Measurements from ENCODE around the gene FNBP1. TPM values are rescaled to one million over a fixed set of nuclear protein-coding genes. Genes with fewer than 3 reads are reported as not detected.
A peak's percentile ranks its signal among the peaks of the same experiment; 100 is the strongest.

The FNBP1 gene
- total and polyA plus RNA-seq, 5 donors from 2014 or later, result 147 to 253 (median 207) TPM

DNA sequence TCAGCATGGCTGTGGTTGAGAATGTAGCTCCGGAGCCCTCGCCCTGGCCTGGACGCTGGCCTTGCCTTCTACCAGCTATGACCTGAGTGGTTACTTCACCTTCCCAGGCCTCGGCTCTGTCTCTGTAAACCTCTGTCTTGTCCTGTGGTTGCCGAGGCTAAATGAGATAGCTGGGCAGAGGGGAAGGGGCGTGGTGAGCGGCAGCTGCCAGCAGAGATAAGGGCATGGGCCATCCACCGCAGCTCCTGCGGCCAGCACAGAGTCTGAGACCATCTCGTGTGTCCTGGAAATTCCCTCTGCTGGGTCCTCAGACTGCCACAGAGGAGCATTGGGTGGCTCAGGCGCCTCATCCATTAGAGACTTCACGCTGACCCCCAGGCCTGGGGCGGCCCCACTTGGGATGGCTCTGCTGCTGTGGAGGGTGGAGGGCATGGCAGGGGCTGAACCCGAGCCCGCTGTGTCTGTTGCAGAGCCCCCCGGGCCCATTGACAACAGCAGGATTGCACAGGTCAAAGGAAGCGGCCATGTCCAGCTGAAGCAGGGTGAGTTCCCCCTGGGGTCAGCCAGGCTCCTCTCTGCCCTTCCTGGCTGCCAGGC lies 163.8 kb downstream of the FNBP1 start:
- peak in 1 of 2 donors; percentile 28 for ATAC-seq (ENCODE audit: low read depth in 2 of 2)
- Histone ChIP-seq H3K9me3 (ENCODE audit: control insufficient read depth in 2 of 2, low read length in 2 of 2) (no peaks in the 10 kb centered on the region), H3K36me3 (ENCODE audit: control insufficient read depth, insufficient read depth, low read length) (peaks cover 34% of the 10 kb centered on the region), H3K27me3 (ENCODE audit: control insufficient read depth, insufficient read depth, low read length) (no peaks in the 10 kb centered on the region), H3K4me1 (ENCODE audit: control insufficient read depth, insufficient read depth, low read length, poor library complexity, severe bottlenecking) (peaks cover 9% of the 10 kb centered on the region), H3K4me3 (ENCODE audit: low read depth, low read length) (no peak overlapping the region), H3K27ac (ENCODE audit: insufficient read depth, low read length, poor library complexity, severe bottlenecking) (no peak overlapping the region)
- no peaks in the 10 kb centered on the region for H3K27me3 Mint-ChIP-seq
- no peak overlapping the region for H3K27ac Mint-ChIP-seq
- no peaks in the 10 kb centered on the region for H3K9me3 Mint-ChIP-seq
- DNase-seq, result no peak
- H3K36me3 Mint-ChIP-seq, result peaks cover 10% of the 10 kb centered on the region
- peaks cover 3 to 18% (median 5%) of the 10 kb centered on the region in 4 donors for H3K4me1 Mint-ChIP-seq
- no peak overlapping the region for H3K4me3 Mint-ChIP-seq

DNA sequence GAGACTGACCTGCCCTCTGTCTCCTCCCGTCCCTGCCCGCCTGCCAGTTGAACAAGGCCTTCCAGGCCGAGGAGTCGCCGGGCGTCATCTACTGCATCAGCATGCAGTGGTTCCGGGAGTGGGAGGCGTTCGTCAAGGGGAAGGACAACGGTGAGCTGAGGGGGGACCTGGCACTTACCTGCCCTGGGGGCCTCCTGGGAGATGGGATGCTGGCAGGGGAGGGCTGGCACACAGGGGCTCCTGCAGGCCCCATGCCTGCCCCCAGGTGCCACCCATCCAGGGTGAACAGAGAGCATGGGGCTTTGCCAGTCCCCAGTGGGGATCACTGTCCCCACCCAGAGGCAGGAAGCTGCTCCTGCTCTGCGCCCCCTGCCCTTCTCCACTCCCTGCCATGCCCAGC lies 164.7 kb downstream of the FNBP1 start:
- Mint-ChIP-seq H3K4me1 (peaks cover 0 to 14% (median 3%) of the 10 kb centered on the region in 4 donors), H3K36me3 (peaks cover 15% of the 10 kb centered on the region), H3K9me3 (no peaks in the 10 kb centered on the region), H3K27ac (peak overlapping the region in 2 of 3 donors; percentile 51 to 76), H3K4me3 (no peak overlapping the region), H3K27me3 (no peaks in the 10 kb centered on the region)
- Histone ChIP-seq H3K4me1 (ENCODE audit: control insufficient read depth, insufficient read depth, low read length, poor library complexity, severe bottlenecking) (no peaks in the 10 kb centered on the region), H3K4me3 (ENCODE audit: low read depth, low read length) (no peak overlapping the region), H3K36me3 (ENCODE audit: control insufficient read depth, insufficient read depth, low read length) (peaks cover 43% of the 10 kb centered on the region), H3K27me3 (ENCODE audit: control insufficient read depth, insufficient read depth, low read length) (no peaks in the 10 kb centered on the region), H3K9me3 (ENCODE audit: control insufficient read depth in 2 of 2, low read length in 2 of 2) (no peaks in the 10 kb centered on the region), H3K27ac (ENCODE audit: insufficient read depth, low read length, poor library complexity, severe bottlenecking) (no peak overlapping the region)
- ATAC-seq (ENCODE audit: low read depth in 2 of 2) (no peak), DNase-seq (no peak)

DNA sequence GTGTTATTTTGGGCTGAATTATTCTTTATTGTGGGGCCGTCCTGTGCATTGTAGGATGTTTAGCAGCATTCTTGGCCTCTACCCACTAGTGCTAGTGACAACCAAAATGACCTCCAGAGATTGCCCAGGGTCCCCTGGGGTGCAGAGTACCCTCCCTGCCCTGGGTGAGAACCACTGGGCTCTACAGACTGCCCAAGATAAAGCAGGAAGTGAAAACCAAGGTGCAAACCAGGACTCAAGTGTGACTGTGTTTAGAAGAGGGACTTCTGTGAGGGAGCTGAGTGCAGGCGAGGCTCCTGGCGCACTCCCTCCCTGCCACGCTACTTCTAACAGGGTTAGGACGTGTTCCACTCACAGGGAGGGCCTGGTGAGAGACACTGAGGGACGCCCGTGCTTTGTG lies 166.2 kb downstream of the FNBP1 start:
- DNase-seq (no peak), ATAC-seq (ENCODE audit: low read depth in 2 of 2) (no peak)
- H3K27me3 Mint-ChIP-seq, result no peaks in the 10 kb centered on the region
- Histone ChIP-seq H3K9me3 (ENCODE audit: control insufficient read depth in 2 of 2, low read length in 2 of 2) (no peaks in the 10 kb centered on the region), H3K27me3 (ENCODE audit: control insufficient read depth, insufficient read depth, low read length) (no peaks in the 10 kb centered on the region), H3K4me3 (ENCODE audit: low read depth, low read length) (no peak overlapping the region), H3K27ac (ENCODE audit: insufficient read depth, low read length, poor library complexity, severe bottlenecking) (no peak overlapping the region), H3K36me3 (ENCODE audit: control insufficient read depth, insufficient read depth, low read length) (peaks cover 44% of the 10 kb centered on the region), H3K4me1 (ENCODE audit: control insufficient read depth, insufficient read depth, low read length, poor library complexity, severe bottlenecking) (peaks cover 6% of the 10 kb centered on the region)
- no peak overlapping the region for H3K4me3 Mint-ChIP-seq
- H3K9me3 Mint-ChIP-seq, result no peaks in the 10 kb centered on the region
- peaks cover 0 to 18% (median 8%) of the 10 kb centered on the region in 4 donors for H3K4me1 Mint-ChIP-seq
- H3K36me3 Mint-ChIP-seq, result peaks cover 10% of the 10 kb centered on the region
- peak overlapping the region in 1 of 3 donors; percentile 76 for H3K27ac Mint-ChIP-seq

DNA sequence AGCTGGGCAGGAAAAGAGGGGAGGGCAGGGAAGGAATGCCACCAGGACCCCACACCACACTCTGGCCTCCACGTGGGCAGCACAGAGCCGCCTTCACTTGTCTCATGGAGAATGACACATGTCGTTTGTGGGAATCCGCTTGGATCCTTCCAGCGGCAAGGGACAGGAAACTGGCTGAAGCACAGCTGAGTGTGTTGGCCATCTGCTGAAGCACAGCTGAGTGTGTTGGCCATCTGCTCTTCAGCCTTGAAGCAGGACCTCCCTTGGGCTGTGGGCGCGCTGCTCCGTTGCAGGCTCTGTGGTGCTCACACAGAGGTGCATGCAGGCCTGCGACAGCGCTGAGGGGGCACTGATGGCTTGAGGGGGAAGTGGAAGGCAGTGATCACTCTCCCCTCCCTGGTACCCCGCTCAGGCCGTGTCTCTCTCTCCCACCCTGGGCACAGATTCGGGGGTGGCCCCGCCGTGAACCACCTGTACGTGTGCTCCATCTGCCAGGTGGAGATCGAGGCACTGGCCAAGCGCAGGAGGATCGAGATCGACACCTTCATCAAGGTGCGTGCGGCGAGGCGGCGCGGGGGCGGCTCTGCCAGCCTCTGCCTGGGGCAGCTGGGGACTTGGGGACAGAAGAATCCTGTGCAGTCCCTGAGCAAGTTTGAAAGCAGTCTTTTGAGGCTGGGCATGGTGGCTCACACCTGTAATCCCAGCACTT lies 167.1 kb downstream of the FNBP1 start:
- peaks cover 11% of the 10 kb centered on the region for H3K4me1 ChIP-seq (ENCODE audit: control insufficient read depth, insufficient read depth, low read length, poor library complexity, severe bottlenecking)
- DNase-seq (no peak), ATAC-seq (ENCODE audit: low read depth in 2 of 2) (no peak)
- no peaks in the 10 kb centered on the region for H3K27me3 ChIP-seq (ENCODE audit: control insufficient read depth, insufficient read depth, low read length)
- H3K36me3 ChIP-seq (ENCODE audit: control insufficient read depth, insufficient read depth, low read length), result peaks cover 44% of the 10 kb centered on the region
- H3K9me3 ChIP-seq (ENCODE audit: control insufficient read depth in 2 of 2, low read length in 2 of 2), result no peaks in the 10 kb centered on the region
- no peak overlapping the region for H3K27ac Mint-ChIP-seq
- no peak overlapping the region for H3K27ac ChIP-seq (ENCODE audit: insufficient read depth, low read length, poor library complexity, severe bottlenecking)
- peaks cover 2 to 26% (median 14%) of the 10 kb centered on the region in 4 donors for H3K4me1 Mint-ChIP-seq
- no peaks in the 10 kb centered on the region for H3K9me3 Mint-ChIP-seq
- H3K4me3 Mint-ChIP-seq, result no peak overlapping the region
- peaks cover 12% of the 10 kb centered on the region for H3K36me3 Mint-ChIP-seq
- H3K27me3 Mint-ChIP-seq, result no peaks in the 10 kb centered on the region
- H3K4me3 ChIP-seq (ENCODE audit: low read depth, low read length), result no peak overlapping the region

DNA sequence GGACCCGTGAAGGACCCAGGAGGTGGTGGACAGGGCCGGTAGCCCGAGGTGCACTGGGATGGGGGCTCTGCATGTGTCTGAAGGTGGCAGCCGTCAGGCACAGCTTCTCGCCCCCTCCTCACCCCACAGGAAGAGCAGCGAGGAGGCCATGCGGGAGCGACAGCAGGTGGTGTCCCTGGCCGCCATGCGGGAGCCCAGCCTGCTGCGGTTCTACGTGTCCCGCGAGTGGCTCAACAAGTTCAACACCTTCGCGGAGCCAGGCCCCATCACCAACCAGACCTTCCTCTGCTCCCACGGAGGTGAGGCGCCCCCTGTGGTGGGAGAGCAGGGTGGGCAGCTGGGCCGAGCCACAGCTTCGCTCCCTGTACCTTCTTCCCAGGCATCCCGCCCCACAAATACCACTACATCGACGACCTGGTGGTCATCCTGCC lies 167.8 kb downstream of the FNBP1 start:
- Mint-ChIP-seq H3K9me3 (no peaks in the 10 kb centered on the region), H3K4me3 (no peak overlapping the region), H3K4me1 (peaks cover 5 to 32% (median 18%) of the 10 kb centered on the region in 4 donors), H3K27me3 (no peaks in the 10 kb centered on the region), H3K36me3 (peaks cover 14% of the 10 kb centered on the region), H3K27ac (peak overlapping the region in 1 of 3 donors; percentile 89)
- DNase-seq (no peak), ATAC-seq (ENCODE audit: low read depth in 2 of 2) (no peak)
- Histone ChIP-seq H3K36me3 (ENCODE audit: control insufficient read depth, insufficient read depth, low read length) (peaks cover 44% of the 10 kb centered on the region), H3K9me3 (ENCODE audit: control insufficient read depth in 2 of 2, low read length in 2 of 2) (no peaks in the 10 kb centered on the region), H3K4me3 (ENCODE audit: low read depth, low read length) (no peak overlapping the region), H3K4me1 (ENCODE audit: control insufficient read depth, insufficient read depth, low read length, poor library complexity, severe bottlenecking) (peaks cover 18% of the 10 kb centered on the region), H3K27me3 (ENCODE audit: control insufficient read depth, insufficient read depth, low read length) (no peaks in the 10 kb centered on the region), H3K27ac (ENCODE audit: insufficient read depth, low read length, poor library complexity, severe bottlenecking) (no peak overlapping the region)

DNA sequence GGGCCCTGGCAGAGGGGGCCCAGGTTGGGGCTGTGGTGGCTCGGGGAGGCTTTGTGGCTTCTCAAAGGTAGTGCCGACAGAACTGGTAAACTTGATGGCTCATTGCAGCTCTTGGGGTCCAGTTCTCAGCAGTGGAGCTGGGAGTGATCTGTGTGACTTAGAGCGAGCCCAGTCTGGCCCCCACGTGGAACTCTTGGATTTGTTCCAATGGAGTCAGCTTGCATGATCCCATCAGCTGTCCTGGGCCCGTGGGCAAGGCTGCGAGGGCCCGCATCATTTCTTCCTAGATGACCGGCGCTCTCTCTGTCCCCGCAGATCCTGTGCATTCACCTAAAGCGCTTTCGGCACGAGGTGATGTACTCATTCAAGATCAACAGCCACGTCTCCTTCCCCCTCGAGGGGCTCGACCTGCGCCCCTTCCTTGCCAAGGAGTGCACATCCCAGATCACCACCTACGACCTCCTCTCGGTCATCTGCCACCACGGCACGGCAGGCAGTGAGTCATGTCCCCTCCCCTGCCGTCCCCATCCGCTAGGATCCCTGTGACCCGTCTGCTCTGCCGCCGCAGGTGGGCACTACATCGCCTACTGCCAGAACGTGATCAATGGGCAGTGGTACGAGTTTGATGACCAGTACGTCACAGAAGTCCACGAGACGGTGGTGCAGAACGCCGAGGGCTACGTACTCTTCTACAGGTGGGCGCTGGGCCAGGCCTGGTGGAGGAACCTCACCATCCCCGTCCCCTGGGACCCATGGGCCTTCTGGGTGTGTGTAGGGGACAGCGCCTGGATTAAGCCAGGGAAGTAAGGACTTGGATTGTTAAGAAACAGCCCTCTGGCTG lies 168.5 kb downstream of the FNBP1 start:
- ATAC-seq (ENCODE audit: low read depth in 2 of 2) (no peak), DNase-seq (no peak)
- Mint-ChIP-seq H3K4me1 (peaks cover 5 to 39% (median 20%) of the 10 kb centered on the region in 4 donors), H3K27me3 (no peaks in the 10 kb centered on the region), H3K27ac (peak overlapping the region; percentile 65 to 96 (median 78)), H3K36me3 (peaks cover 14% of the 10 kb centered on the region), H3K9me3 (no peaks in the 10 kb centered on the region), H3K4me3 (peak overlapping the region in 1 of 4 donors; percentile 75)
- Histone ChIP-seq H3K27ac (ENCODE audit: insufficient read depth, low read length, poor library complexity, severe bottlenecking) (no peak overlapping the region), H3K4me3 (ENCODE audit: low read depth, low read length) (no peak overlapping the region), H3K36me3 (ENCODE audit: control insufficient read depth, insufficient read depth, low read length) (peaks cover 44% of the 10 kb centered on the region), H3K4me1 (ENCODE audit: control insufficient read depth, insufficient read depth, low read length, poor library complexity, severe bottlenecking) (peaks cover 25% of the 10 kb centered on the region), H3K9me3 (ENCODE audit: control insufficient read depth in 2 of 2, low read length in 2 of 2) (no peaks in the 10 kb centered on the region), H3K27me3 (ENCODE audit: control insufficient read depth, insufficient read depth, low read length) (no peaks in the 10 kb centered on the region)

DNA sequence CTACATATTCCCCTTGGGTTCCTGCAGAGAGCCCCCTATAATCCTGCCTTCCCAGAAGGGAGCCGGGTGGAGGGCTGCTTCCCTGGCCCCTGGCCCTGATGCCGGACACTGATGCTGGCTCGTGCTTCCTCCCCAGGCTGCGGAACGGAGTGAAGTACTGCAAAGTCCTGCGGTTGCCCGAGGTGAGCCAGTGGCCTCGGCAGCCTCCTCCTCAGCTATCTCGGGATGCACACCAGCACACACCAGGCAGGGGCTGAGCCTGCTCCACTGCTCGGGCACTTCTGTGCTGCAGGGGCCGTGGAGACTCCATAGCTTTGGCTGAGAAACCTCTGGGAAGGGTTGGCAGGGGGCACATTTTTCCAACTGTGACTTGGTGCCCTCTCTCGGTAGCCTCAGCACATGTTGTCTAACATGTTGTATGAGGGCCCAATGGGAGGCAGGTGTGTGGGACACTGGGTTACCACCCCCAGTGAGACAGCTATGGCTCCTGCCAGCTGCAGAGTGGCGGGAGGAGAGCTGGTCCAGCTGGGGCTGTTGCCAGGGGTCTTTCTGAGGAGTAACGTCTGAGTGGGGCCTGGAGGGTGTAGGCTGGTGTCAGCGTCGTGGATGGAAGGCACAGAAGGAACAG lies 169.3 kb downstream of the FNBP1 start:
- H3K4me3 Mint-ChIP-seq, result peak overlapping the region in 2 of 4 donors; percentile 58 to 75
- no peaks in the 10 kb centered on the region for H3K9me3 ChIP-seq (ENCODE audit: control insufficient read depth in 2 of 2, low read length in 2 of 2)
- H3K4me1 Mint-ChIP-seq, result peaks cover 10 to 47% (median 24%) of the 10 kb centered on the region in 4 donors
- no peaks in the 10 kb centered on the region for H3K9me3 Mint-ChIP-seq
- H3K27ac ChIP-seq (ENCODE audit: insufficient read depth, low read length, poor library complexity, severe bottlenecking), result no peak overlapping the region
- H3K27me3 Mint-ChIP-seq, result no peaks in the 10 kb centered on the region
- H3K36me3 Mint-ChIP-seq, result peaks cover 14% of the 10 kb centered on the region
- no peaks in the 10 kb centered on the region for H3K27me3 ChIP-seq (ENCODE audit: control insufficient read depth, insufficient read depth, low read length)
- no peak overlapping the region for H3K4me3 ChIP-seq (ENCODE audit: low read depth, low read length)
- H3K36me3 ChIP-seq (ENCODE audit: control insufficient read depth, insufficient read depth, low read length), result peaks cover 44% of the 10 kb centered on the region
- H3K27ac Mint-ChIP-seq, result peak overlapping the region in 2 of 3 donors; percentile 78 to 96
- no peak for ATAC-seq (ENCODE audit: low read depth in 2 of 2)
- peaks cover 33% of the 10 kb centered on the region for H3K4me1 ChIP-seq (ENCODE audit: control insufficient read depth, insufficient read depth, low read length, poor library complexity, severe bottlenecking)
- DNase-seq, result no peak

All from CD4-positive, CD25-positive, alpha-beta regulatory T cell (primary cell).